ENCODE results near the gene SPTBN5.

Gene SPTBN5

GRCh38 chr15:41900526-41901380 lies 6.9 kb upstream of the SPTBN5 start:
- no peak for DNase-seq

- DNase-seq: no peak
Observed at GRCh38 chr15:41899854-41900442, 6.1 kb upstream of the SPTBN5 start.

GRCh38 chr15:41897363-41897799 lies 3.5 kb upstream of the SPTBN5 start:
- no peak for DNase-seq

DNA sequence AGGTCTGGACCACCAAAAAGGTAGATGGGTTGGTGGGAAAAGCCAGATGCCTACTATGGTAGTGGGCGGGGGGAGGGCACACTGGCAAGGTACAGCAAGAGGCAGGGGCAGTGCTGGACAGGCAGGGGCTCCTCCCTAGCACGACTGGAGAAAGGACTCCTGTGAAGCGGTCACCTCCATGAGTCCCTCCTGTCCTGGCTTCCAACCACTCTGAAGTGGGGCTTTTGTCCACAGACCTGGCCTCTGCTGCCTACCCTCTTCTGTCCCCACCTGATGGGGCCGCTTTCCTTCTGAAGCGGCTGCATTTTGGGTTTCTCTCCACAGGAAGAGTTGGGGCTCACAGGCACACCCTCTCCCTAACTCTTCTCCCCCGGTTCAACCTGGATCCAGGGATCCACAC lies 2.7 kb upstream of the SPTBN5 start:
- no peak for DNase-seq

- DNase-seq: no peak
Observed at GRCh38 chr15:41895957-41896356, 2.1 kb upstream of the SPTBN5 start.

DNA sequence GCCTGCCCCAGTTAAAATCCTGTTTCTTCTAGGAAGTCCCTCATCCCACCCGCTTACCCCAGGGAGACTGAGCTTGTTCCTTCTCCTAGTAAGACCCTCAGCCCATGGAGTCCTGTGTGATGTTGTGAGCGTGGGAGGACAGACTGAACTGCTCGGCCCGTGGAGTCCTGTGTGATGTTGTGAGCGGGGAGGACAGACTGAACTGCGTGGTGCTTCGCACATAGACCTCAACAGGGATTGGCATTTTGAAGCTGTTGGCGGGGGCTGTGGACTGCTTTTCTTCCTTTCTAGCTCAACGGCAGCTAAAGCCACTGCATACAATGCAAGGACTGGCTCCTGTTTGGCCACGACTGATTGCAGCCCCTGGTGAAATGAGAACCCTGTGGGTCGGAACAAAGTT lies 1.6 kb upstream of the SPTBN5 start:
- no peak for DNase-seq

GRCh38 chr15:41894791-41895463 lies 1.1 kb upstream of the SPTBN5 start:
- DNase-seq: peak; percentile 95

GRCh38 chr15:41894251-41894790 lies 468 bp upstream of the SPTBN5 start:
- no peak for DNase-seq

DNA sequence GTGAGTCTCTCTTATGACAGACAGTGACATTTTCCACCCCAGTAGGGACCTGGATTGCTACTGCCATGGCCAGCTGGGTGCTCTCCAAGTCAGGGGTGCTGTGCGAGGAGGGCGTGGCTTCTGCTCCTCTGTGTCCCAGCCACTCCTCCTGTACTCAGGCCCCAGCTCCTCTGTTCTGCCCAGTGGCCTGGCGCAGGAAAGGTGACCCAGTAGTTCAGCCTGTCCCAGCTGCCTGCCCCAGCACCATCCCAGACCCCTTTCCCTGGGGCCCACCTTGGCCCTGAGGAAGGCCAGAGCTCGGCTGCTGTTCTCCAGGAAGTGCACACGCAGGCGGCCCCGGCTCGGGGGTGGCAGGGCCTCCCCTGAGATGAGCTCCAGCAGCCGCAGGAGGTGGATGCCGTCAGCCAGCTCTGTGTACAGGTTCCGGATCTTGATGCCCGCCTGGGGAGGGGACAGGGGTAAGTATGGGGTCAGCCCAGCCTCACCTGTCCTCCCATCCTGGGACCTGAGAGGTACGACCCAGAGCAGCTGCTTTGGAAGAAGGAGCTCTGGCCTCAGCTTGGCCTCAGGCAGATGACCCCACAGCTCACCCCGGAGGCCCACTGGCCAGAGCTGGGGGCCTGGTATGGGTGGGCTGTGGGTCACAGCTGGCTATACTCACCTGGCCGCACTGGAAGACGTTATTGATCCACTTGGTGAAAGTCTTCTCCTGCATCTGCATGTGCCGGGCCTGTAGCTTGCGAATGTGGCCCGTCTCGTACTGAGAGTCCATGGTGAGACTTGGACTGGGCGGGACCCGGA lies 1.0 kb downstream of the SPTBN5 start:
- peak; percentile 56 for DNase-seq

- DNase-seq: no peak
Observed at GRCh38 chr15:41891946-41892345, 1.9 kb downstream of the SPTBN5 start.

- DNase-seq: no peak
Observed at GRCh38 chr15:41891226-41891625, 2.6 kb downstream of the SPTBN5 start.

DNA sequence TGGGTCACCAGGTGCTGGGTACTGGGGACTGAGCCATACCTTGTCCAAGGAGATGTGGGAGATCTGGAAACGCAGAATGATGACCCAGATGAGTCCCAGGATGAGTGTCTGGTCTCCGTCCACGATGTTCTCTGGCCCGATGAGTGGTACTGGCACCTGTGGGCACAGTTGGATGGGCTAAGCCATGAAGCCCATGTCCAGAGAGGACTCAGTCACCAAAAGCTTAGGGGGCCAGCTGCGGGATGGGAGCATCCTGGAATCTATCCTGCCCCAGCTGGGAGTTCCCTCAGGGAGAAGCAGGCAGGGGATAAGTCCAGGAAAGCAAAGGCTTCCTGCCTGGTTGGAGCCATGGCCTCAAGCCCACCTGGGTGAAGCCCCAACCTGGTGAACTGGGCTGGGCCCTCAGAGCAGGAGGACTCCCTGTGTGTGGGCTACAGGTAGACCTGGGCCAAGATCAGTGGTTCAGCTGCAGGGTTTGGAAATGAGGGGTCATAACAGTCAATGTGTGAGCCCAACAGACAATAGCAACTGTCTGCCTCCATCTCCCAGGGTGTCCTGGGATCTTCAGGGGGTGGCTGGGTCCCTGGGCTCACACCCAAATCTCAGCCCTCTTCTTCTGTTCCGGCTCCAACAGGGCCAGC lies 3.7 kb downstream of the SPTBN5 start:
- DNase-seq: no peak

GRCh38 chr15:41888662-41889253 lies 5.1 kb downstream of the SPTBN5 start:
- DNase-seq: peak; percentile 17

DNA sequence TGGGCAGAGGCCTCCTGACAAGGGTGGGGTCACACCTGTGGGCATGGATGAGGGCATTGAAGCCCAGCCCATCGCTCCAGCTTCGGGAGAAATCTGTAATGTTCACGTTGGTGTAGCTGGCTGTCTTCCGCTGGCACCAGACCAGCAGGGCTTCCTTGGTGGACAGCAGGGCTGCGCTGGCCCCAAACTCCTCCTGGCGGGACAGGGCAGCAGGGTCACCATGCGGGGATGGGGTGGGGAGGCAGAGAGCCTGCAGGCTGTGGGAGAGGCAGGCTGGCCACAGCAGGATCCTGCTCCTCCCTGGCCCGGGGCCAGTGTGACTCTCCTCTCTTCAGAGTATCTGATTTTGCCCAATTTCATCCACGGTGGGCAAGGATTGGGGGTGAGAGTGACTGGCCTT lies 6.0 kb downstream of the SPTBN5 start:
- DNase-seq: no peak

GRCh38 chr15:41887161-41887560 lies 6.7 kb downstream of the SPTBN5 start:
- no peak for DNase-seq

DNA sequence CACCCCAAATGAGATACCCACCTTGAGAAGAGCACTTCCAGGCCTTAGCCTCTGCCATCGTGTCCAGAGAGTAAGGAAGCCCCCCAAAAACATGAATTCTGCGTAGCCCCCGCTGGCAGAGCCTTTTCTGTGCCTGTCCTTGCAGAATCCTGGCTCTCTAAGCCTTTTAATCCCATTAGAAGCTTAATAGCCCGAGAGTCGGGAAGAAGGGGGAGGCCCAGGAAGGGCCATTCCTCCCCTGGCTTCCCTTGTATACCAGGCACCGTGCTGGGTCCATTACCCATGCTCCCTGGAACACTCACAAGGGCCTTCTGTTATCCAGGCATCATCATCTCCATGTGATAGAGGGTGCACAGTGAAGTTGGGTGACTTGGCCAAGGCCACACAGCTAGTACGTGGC lies 7.1 kb downstream of the SPTBN5 start:
- no peak for DNase-seq

DNA sequence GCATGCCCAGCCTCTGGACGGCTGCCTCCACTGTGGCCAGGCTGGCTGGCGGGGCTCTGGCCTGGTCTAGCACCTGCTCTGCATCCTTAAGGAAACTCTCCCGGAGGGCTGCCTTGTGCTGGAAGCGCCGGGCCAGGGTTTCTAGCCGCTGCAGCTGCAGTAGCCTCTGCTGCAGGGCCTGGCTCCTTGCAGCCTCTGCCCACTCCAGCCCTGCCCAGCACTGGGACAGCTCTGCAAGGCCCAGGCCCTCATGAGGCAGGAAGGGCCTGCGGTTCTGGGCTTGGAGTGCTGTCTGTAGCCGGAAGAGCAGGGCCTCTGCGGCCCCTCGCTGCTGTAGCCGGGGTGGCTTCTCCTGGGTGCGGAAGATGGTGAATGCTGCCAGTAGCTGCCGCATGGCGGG lies 8.0 kb downstream of the SPTBN5 start:
- DNase-seq: no peak

- no peak for DNase-seq
Observed at GRCh38 chr15:41885321-41885720, 8.5 kb downstream of the SPTBN5 start.

GRCh38 chr15:41884458-41884857 lies 9.4 kb downstream of the SPTBN5 start:
- DNase-seq: no peak

- DNase-seq: no peak
Observed at GRCh38 chr15:41883484-41883825, 10.4 kb downstream of the SPTBN5 start.

DNA sequence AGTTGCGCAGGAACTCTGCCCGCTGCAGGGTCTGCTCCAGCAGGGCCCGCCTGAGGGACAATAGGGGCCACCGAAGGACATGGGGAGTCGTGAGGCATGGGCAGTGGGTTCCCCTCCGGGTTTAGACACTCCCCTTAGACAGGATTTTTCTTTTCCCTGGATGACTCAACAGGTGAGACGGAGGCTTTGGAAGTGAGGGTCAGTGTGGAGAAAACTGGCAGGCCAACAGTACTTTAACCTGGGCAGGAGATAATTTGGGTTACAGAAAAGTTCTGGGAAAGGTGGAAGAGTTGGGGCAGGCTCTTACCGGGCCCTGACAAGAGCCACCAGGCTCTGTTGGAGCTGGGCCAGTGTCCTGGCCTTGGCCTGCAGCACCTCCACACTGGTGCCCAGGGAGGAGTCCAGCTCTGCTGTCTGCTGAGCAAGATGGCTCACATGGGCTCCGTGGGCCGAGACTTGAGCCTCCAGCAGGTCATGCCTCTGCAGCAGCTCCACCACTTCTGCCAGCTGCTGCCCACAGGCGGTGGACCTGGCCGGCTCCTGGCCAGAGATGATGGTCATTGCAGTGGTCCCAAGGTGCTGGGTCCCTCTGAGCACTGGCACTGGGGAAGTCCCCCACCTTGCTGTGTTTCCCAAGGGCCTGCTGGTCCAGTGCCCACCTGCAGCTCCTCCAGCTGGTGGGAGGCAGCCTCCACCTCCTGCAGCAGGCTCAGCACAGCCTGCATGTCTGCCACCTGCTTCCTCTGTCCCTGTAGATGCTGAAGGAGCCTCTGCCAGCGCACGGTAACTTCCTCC lies 11.0 kb downstream of the SPTBN5 start:
- no peak for DNase-seq

Measured in CD4-positive, alpha-beta T cell treated with Interleukin-6 for 4 hours (primary cell).